GM12891 (cell line): ENCODE data around the gene SENP2.

Experiments
- POLR2A ChIP-seq: IDR thresholded peaks from 2 replicates; pipeline ENCODE4 v1.6.1; 2011; ENCODE audit warnings: low read depth, low read length, control low read depth
- POLR2AphosphoS5 ChIP-seq: IDR thresholded peaks from 2 replicates; pipeline ENCODE4 v1.6.1; 2011; ENCODE audit warnings: low read depth, low read length, control low read depth
- POU2F2 ChIP-seq: IDR thresholded peaks from 2 replicates; pipeline ENCODE4 v1.6.1; 2011; ENCODE audit warnings: low read depth, mild to moderate bottlenecking, control low read depth, low read length, moderate library complexity

- TF ChIP-seq POLR2A (no peak), POU2F2 (no peak), POLR2AphosphoS5 (no peak)
Observed at GRCh38 chr3:185657211-185657610, 71.1 kb downstream of the SENP2 start.
